ENCODE results near the gene SPAG16.

The SPAG16 gene

GRCh38 chr2:213644926-213645325, 360.7 kb downstream of the SPAG16 start:
- TF ChIP-seq ZSCAN5A (tag by site-specific recombination; IDR thresholded peaks at IDR 0.05): no peak
- no peak for TF ChIP-seq ZNF239 (tag by site-specific recombination; IDR thresholded peaks at IDR 0.05)
- no peak for TF ChIP-seq ZNF335 (tag by site-specific recombination; conservative IDR thresholded peaks at IDR 0.05)
- no peak for TF ChIP-seq ZNF626 (tag by site-specific recombination; IDR thresholded peaks at IDR 0.05)
- no peak for TF ChIP-seq TSHZ1 (tag by site-specific recombination; IDR thresholded peaks at IDR 0.05; ENCODE audit: borderline replicate concordance)
- no peak for TF ChIP-seq IKZF3 (tag by site-specific recombination; IDR thresholded peaks at IDR 0.05)
- no peak for TF ChIP-seq ZNF830 (tag by site-specific recombination; IDR thresholded peaks at IDR 0.05; ENCODE audit: low read depth)
- TF ChIP-seq ZSCAN4 (tag by site-specific recombination; IDR thresholded peaks at IDR 0.05): no peak
- no peak for TF ChIP-seq ZNF610 (tag by site-specific recombination; IDR thresholded peaks at IDR 0.05; ENCODE audit: borderline replicate concordance)

GRCh38 chr2:213649176-213649575, 364.9 kb downstream of the SPAG16 start:
- no peak overlapping the region for H3K27ac ChIP-seq (ENCODE audit: extremely low read depth, low read depth, low read length)
- no peaks in the 10 kb centered on the region for H3K36me3 ChIP-seq (ENCODE audit: control insufficient read depth in 2 of 2, insufficient read depth in 1 of 2, low read length in 2 of 2)
- ChIA-PET CTCF (no interaction called here), POLR2A (no interaction called here)
- no peak overlapping the region for H3K4me3 ChIP-seq (ENCODE audit: low read depth, low read length)
- no peaks in the 10 kb centered on the region for H3K9me3 ChIP-seq (ENCODE audit: control insufficient read depth, insufficient read depth, low read depth, low read length)
- H3K4me1 ChIP-seq (ENCODE audit: control insufficient read depth, insufficient read depth, low read length): no peaks in the 10 kb centered on the region
- TF ChIP-seq ZNF280D (tag by site-specific recombination; IDR thresholded peaks at IDR 0.05) (no peak), ZNF2 (tag by site-specific recombination; IDR thresholded peaks at IDR 0.05) (no peak), ZNF433 (tag by site-specific recombination; IDR thresholded peaks at IDR 0.05; ENCODE audit: low read depth) (no peak), BCL6B (tag by site-specific recombination; IDR thresholded peaks at IDR 0.05) (no peak), ZNF426 (tag by site-specific recombination; IDR thresholded peaks at IDR 0.05) (no peak), PRDM2 (tag by site-specific recombination; IDR thresholded peaks at IDR 0.05; ENCODE audit: borderline replicate concordance) (no peak), ZNF664 (tag by site-specific recombination; IDR thresholded peaks at IDR 0.05) (no peak), ZNF175 (tag by site-specific recombination; IDR thresholded peaks at IDR 0.05) (no peak), SP2 (tag by site-specific recombination; IDR thresholded peaks at IDR 0.05) (no peak)

More at GRCh38 chr2:213644926-213645325, 360.7 kb downstream of the SPAG16 start:
- Histone ChIP-seq H3K36me3 (ENCODE audit: control insufficient read depth in 2 of 2, insufficient read depth in 1 of 2, low read length in 2 of 2) (no peaks in the 10 kb centered on the region), H3K27ac (ENCODE audit: extremely low read depth, low read depth, low read length) (no peak overlapping the region), H3K9me3 (ENCODE audit: control insufficient read depth, insufficient read depth, low read depth, low read length) (no peaks in the 10 kb centered on the region), H3K4me1 (ENCODE audit: control insufficient read depth, insufficient read depth, low read length) (no peaks in the 10 kb centered on the region), H3K4me3 (ENCODE audit: low read depth, low read length) (no peak overlapping the region)
- ChIA-PET CTCF (no interaction called here), POLR2A (no interaction called here)
